Lung (tissue), 10 donors: ENCODE measurements around the gene KCNE1. TPM values are rescaled to one million over a fixed set of nuclear protein-coding genes. Genes with fewer than 3 reads are reported as not detected.
"Not testable (repeated sequence)": the region's sequence is repeated elsewhere in the genome, so short reads cannot be mapped to it uniquely, and the experiment has no call there.

Source experiments
- ATAC-seq: fragments of 200-7000 bp; cut with Tn5 transposase; one replicate; pipeline ENCODE4 v1.9.1; 2020; ENCODE audit warnings: moderate number of reproducible peaks; ENCODE audit not compliant: insufficient read depth, low FRiP score
- DNase-seq, 3 donors: peaks; one replicate each; pipeline ENCODE4 v3.0.0-alpha.2; 2013 to 2017
- H3K27ac ChIP-seq, 2 donors: one replicate each; pipeline ENCODE4 v1.5.1; 2013; ENCODE audit warnings: mild to moderate bottlenecking in 2 of 2, moderate library complexity in 2 of 2, control low read depth in 1 of 2, inconsistent platforms in 1 of 2, low read depth in 1 of 2, low read length in 1 of 2
- H3K27me3 ChIP-seq, 3 donors: one replicate each; pipeline ENCODE4 v1.5.1; 2013; ENCODE audit warnings: low read length in 2 of 3; ENCODE audit not compliant: control insufficient read depth in 3 of 3, insufficient read depth in 3 of 3
- H3K36me3 ChIP-seq, 4 donors: one replicate each; pipeline ENCODE4 v1.5.1; 2013; ENCODE audit warnings: low read length in 4 of 4, mild to moderate bottlenecking in 1 of 4, moderate library complexity in 1 of 4; ENCODE audit not compliant: control insufficient read depth in 4 of 4, insufficient read depth in 4 of 4
- H3K4me1 ChIP-seq, 5 donors: one replicate each; pipeline ENCODE4 v1.5.1; 2013; ENCODE audit warnings: low read length in 5 of 5, mild to moderate bottlenecking in 2 of 5, moderate library complexity in 1 of 5; ENCODE audit not compliant: control insufficient read depth in 5 of 5, insufficient read depth in 5 of 5
- H3K4me3 ChIP-seq: one replicate; pipeline ENCODE4 v1.5.1; 2013; ENCODE audit warnings: mild to moderate bottlenecking, control low read depth, moderate library complexity
- H3K9ac ChIP-seq, 2 donors: one replicate each; pipeline ENCODE4 v1.5.1; 2013; ENCODE audit warnings: low read length in 2 of 2, control low read depth in 1 of 2; ENCODE audit not compliant: insufficient read depth in 1 of 2
- H3K9me3 ChIP-seq, 4 donors: one replicate each; pipeline ENCODE4 v1.5.1; 2013; ENCODE audit warnings: low read length in 3 of 4, mild to moderate bottlenecking in 1 of 4, moderate library complexity in 1 of 4; ENCODE audit not compliant: control insufficient read depth in 4 of 4, insufficient read depth in 3 of 4
- WGBS, 2 donors: extraction: QIAGEN DNeasy Blood & Tissue Kit; methylation state at CpG; one replicate each; pipeline ENCODE4 v1.1.7; 2013; 5-methylcytosine and 5-hydroxymethylcytosine counted together
- polyA plus RNA-seq, 2 donors: library from polyadenylated mRNA; stranded (reverse); fragments of 200-250 nt; gene quantifications; one replicate each; pipeline ENCODE4 v1.2.1, GENCODE V29; 2013
- total RNA-seq, 2 donors: library from RNA; depleted of rRNA in 1 of 2; stranded (reverse); fragments of >200 nt in 1 of 2; gene quantifications; one replicate each; pipeline ENCODE4 v1.2.1, GENCODE V29; 2014 to 2021
- donor health status: Bipolar disorder and iron deficiency.
- donor health status: healthy.
- donor health status: DM: yes; HTN: yes; CAD: no.

Gene KCNE1
- total and polyA plus RNA-seq, 4 donors: 5.0 to 29.5 (median 14.9) TPM

DNA sequence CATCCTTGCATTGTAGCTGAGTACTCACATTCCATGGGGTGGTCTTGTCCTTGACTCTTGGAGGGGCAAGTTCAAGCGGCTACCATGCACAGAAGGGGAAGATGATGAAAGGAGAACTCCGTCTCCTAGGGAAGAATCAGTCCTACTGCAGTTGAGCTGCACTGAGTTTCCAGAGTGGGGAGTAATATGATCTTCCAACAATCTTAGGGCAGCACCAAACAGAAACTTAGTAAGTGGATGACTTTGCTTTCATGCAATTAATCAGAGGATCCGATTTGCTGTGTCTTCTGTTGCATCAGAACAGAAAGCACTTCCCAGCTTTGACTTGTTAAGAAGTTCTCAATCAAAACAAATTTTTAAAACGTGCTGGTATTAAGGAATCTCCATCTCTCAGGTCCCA lies 88.2 kb downstream of the KCNE1 start, which contains the start of gene SMIM34:
Gene SMIM34, minus strand, starts transcription at position 147 of the 400 bp plus-strand sequence. Its CDS starts 112 bp downstream, at position 35.
- DNase-seq, ATAC-seq, H3K36me3 ChIP-seq, H3K9me3 ChIP-seq, H3K27me3 ChIP-seq, H3K4me3 ChIP-seq, H3K4me1 ChIP-seq, H3K9ac ChIP-seq, H3K27ac ChIP-seq: not testable (repeated sequence)
- no CpG with 5 or more reads among the region's 4 CpGs for WGBS, 2 donors

DNA sequence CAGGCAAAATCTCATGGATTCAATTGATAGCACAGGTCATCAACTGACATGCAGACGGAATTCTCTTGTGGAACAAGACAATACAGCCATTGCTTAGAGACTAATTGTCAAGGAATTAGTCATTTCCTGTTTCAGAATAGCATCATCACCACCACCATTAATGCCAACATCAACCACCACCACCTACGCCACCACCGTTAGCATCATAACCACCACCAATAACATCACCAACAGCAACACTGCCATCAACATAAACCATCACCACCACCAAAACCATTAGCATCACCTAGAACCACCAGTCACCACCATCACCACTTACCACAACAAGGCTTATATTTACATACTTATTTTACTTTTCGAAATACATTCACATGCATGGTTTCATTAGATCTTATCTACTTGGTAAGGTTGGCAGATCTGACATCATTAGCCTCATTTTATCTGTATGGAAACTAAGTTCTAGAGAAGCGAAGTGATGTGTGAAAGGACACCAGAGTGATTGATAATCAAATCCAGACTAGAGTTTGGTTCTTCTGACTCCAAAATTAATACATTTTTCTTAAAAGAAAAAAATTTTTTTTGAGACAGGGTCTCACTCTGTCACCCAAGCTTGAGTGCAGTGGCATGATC lies 94.4 kb downstream of the KCNE1 start:
- not testable (repeated sequence) for H3K9me3 ChIP-seq, H3K4me1 ChIP-seq, H3K9ac ChIP-seq, DNase-seq, ATAC-seq, H3K27me3 ChIP-seq, H3K27ac ChIP-seq, H3K4me3 ChIP-seq, H3K36me3 ChIP-seq
- no CpG with 5 or more reads among the region's 5 CpGs for WGBS, 2 donors

DNA sequence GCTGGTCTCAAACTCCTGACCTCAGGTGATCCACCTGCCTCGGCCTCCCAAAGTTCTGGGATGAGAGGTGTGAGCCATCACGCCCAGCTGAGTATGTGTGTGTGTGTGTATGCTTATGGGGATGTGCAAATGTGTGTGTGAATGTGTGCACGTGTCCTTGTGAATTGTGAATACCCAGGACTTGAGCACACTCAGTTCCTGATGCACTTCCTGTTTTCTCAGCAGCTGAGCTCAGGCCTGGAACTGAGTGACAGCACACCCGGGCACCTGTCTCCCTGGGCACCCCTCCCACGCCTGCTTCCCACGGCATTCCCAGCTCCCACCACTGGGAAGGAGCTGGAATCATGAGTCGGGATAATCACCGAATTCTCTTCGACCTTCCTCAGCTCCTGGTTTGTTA lies 104.7 kb downstream of the KCNE1 start:
- WGBS, 2 donors: no CpG with 5 or more reads among the region's 9 CpGs
- not testable (repeated sequence) for H3K4me3 ChIP-seq, H3K9me3 ChIP-seq, H3K27ac ChIP-seq, H3K27me3 ChIP-seq, H3K4me1 ChIP-seq, DNase-seq, ATAC-seq, H3K9ac ChIP-seq, H3K36me3 ChIP-seq

GRCh38 chr21:34406676-34407075 lies 105.3 kb downstream of the KCNE1 start:
- not testable (repeated sequence) for H3K9me3 ChIP-seq, H3K4me1 ChIP-seq, H3K4me3 ChIP-seq, H3K27ac ChIP-seq, H3K9ac ChIP-seq, DNase-seq, H3K27me3 ChIP-seq, ATAC-seq, H3K36me3 ChIP-seq
- WGBS, 2 donors: no CpG with 5 or more reads among the region's 2 CpGs

DNA sequence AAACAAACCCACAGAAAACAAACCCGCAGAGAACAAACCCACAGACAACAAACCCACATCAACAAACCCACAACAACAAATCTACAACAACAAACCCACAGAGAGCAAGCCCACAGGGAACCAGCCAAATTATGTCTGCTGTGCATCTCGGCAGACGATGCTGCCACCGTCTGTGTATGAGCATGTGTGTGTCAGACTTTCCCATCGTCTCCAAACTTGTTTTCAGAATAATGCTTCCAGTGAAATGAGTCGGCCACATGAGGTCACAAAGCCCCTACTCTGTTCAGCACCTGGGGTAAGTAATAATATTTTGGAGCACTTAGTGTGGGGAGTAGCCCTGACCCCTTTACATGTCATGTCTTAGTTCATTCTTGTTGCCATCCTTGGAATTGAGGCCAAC lies 105.9 kb downstream of the KCNE1 start:
- not testable (repeated sequence) for DNase-seq, ATAC-seq, H3K9me3 ChIP-seq, H3K4me3 ChIP-seq, H3K27ac ChIP-seq, H3K9ac ChIP-seq, H3K27me3 ChIP-seq, H3K4me1 ChIP-seq, H3K36me3 ChIP-seq
- WGBS, 2 donors: no CpG with 5 or more reads among the region's 6 CpGs

DNA sequence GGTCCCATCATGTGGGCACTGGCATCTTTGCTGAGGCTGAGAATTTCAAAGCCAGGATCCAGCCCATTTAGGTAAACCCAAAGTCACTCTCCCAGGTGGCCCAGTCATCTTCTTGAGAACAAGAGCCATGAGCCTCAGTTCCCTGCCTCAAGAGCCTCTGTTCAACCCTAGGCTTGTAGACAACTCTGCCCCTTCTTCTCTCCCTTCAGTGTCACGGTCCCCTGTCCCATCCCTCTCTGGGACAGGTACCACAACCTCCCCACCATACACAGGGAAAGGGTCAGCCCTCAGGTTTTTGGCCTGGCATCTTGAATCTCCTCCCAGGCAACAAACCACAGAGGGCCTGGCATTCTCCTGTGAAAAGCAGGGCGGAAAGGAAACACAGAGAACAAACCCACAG lies 106.3 kb downstream of the KCNE1 start:
- not testable (repeated sequence) for H3K27me3 ChIP-seq, ATAC-seq, H3K9ac ChIP-seq, H3K4me1 ChIP-seq, H3K4me3 ChIP-seq, H3K27ac ChIP-seq, H3K36me3 ChIP-seq, H3K9me3 ChIP-seq, DNase-seq
- WGBS, 2 donors: no CpG with 5 or more reads among the region's 2 CpGs

- H3K4me1 ChIP-seq, H3K4me3 ChIP-seq, ATAC-seq, H3K36me3 ChIP-seq, H3K9ac ChIP-seq, H3K27me3 ChIP-seq, DNase-seq, H3K9me3 ChIP-seq, H3K27ac ChIP-seq: not testable (repeated sequence)
- no CpG with 5 or more reads among the region's 5 CpGs for WGBS, 2 donors
These were observed 107.3 kb downstream of the KCNE1 start for GRCh38 chr21:34404742-34405141.

- H3K4me3 ChIP-seq, DNase-seq, H3K9ac ChIP-seq, H3K27me3 ChIP-seq, H3K27ac ChIP-seq, ATAC-seq, H3K9me3 ChIP-seq, H3K4me1 ChIP-seq, H3K36me3 ChIP-seq: not testable (repeated sequence)
- WGBS, 2 donors: no CpG with 5 or more reads among the region's 5 CpGs
These were observed 111.5 kb downstream of the KCNE1 start for GRCh38 chr21:34400522-34400921.
